Mucosa of descending colon (tissue), 3 donors: Measurements from ENCODE around the gene TRNAU1AP. TPM values are rescaled to one million over a fixed set of nuclear protein-coding genes. Genes with fewer than 3 reads are reported as not detected.

ENCODE experiments used
- ATAC-seq: fragments of 200-7000 bp; cut with Tn5 transposase; one replicate; pipeline ENCODE4 v1.9.1; 2020; ENCODE audit warnings: mild to moderate bottlenecking, moderate library complexity
- DNase-seq, 3 donors: peaks; one replicate each; pipeline ENCODE4 v3.0.0-alpha.2; 2020
- H3K36me3 ChIP-seq: fragments of 200-600 bp; one replicate; pipeline ENCODE4 v1.8.0; 2021; ENCODE audit warnings: low read depth, mild to moderate bottlenecking
- H3K4me1 ChIP-seq: fragments of 200-600 bp; one replicate; pipeline ENCODE4 v1.8.0; 2021; ENCODE audit warnings: low read depth, mild to moderate bottlenecking
- H3K4me3 ChIP-seq: fragments of 200-600 bp; one replicate; pipeline ENCODE4 v1.8.0; 2021; ENCODE audit warnings: mild to moderate bottlenecking
- H3K9me3 ChIP-seq: fragments of 200-600 bp; one replicate; pipeline ENCODE4 v1.8.0; 2021; ENCODE audit warnings: mild to moderate bottlenecking
- intact Hi-C, 2 donors: fragments of 100-400 bp; cut with DNase I in 1 of 2; cut with micrococcal nuclease in 1 of 2; formaldehyde crosslinking; loops; one replicate each; pipeline versions ENCODE4 v1.11.0 to v1.11.1; 2022; cut with DNase I, micrococcal nuclease
- long read RNA-seq, 2 donors: library from polyadenylated mRNA; unstranded; transcript quantifications; one replicate each; pipeline ENCODE4 v2.0.0, GENCODE V29; 2019 to 2021
- total RNA-seq, 3 donors: library from RNA; stranded (reverse); fragmentation: NEBNext Ultra II Directional in 2 of 3; extraction: Animal tissue kit (Norgen Biotek cat#: 25700) in 2 of 3; gene quantifications; one replicate each; pipeline versions ENCODE4 v1.2.1 to v1.2.4, GENCODE V29; 2021 to 2023
- TF ChIP-seq, protein P1 (sequence below): fragments of 200-600 bp; IDR thresholded peaks from one replicate; pipeline ENCODE4 v1.8.0; 2022; ENCODE audit warnings: antibody characterized with exemption, mild to moderate bottlenecking
- donor health status: DM: no; HTN: no; CAD: no; lungs with moderate emphysema.
- donor health status: DM: no; HTN: no; CAD: no.
- donor health status: DM: no; HTN: yes; CAD: no.

The TRNAU1AP gene
- 10 to 100 TPM; 13.1 to 20.9 (median 16.0) TPM for total RNA-seq
- long read RNA-seq, donor 1, partial matches to known transcripts, result 0 of 13 reads
- long read RNA-seq, donor 1, other reads (novel, unspliced or antisense), result 8 of 13 reads
- long read RNA-seq, donor 2, transcript TRNAU1AP-201 (9 exons, 1,799 nt), result major isoform, 13 of 24 reads
- long read RNA-seq, donor 2, partial matches to known transcripts, result 3 of 24 reads
- long read RNA-seq, donor 2, other reads (novel, unspliced or antisense), result 6 of 24 reads

DNA sequence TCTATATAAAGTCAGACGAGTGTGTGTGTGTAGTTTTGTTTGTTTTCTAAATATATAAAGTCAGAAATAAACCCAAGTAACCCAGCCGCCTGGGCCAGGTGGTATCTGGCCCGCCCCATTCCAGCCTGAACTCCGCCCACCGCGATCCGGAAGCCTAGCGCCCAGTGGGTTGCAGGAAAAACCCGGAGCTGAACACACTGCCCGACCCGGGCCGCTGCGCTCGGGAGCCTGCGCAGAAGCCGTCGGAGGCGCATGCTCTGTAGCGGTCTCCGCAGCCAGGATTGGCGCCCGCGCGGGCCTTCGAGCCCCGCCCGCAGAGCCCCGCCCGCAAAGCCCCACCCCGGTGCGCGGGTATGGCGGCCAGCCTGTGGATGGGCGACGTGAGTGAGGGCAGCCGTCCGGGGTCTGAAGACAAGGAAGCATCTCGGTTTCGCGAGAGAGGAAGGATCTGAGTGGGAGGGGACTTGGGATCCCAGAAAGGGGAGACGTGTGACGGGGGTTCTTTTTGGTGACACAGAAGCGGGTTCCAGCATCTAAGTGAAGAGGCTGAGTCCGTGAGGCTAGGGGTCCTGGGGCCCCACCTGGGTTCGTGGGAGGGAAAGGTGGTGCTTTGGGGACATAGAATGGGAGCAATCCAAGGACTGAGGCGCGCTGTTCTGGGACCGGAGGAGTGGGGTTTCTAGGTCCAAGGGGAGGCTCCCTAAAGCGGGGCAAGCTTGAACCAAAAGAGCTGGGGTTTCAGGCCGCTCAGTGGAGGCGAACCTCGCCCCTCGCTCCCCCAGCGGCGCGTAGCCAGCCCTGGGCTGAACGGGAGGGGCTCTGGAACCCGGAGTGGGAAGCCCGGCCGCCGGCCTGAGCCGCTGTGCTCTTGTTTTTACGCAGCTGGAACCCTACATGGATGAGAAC is at the start of gene TRNAU1AP:
Gene TRNAU1AP (plus strand): TSS at position 328 of the 906 bp plus-strand sequence. CDS start 26 bp downstream, at position 354.
- Histone ChIP-seq H3K36me3 (no peaks in the 10 kb centered on the region), H3K9me3 (no peaks in the 10 kb centered on the region), H3K4me3 (peak within 1 kb of the TSS; percentile 69), H3K4me1 (peaks cover 10% of the 10 kb centered on the region)
- intact Hi-C loops, result no loop called here
- TF ChIP-seq, protein P1, sequence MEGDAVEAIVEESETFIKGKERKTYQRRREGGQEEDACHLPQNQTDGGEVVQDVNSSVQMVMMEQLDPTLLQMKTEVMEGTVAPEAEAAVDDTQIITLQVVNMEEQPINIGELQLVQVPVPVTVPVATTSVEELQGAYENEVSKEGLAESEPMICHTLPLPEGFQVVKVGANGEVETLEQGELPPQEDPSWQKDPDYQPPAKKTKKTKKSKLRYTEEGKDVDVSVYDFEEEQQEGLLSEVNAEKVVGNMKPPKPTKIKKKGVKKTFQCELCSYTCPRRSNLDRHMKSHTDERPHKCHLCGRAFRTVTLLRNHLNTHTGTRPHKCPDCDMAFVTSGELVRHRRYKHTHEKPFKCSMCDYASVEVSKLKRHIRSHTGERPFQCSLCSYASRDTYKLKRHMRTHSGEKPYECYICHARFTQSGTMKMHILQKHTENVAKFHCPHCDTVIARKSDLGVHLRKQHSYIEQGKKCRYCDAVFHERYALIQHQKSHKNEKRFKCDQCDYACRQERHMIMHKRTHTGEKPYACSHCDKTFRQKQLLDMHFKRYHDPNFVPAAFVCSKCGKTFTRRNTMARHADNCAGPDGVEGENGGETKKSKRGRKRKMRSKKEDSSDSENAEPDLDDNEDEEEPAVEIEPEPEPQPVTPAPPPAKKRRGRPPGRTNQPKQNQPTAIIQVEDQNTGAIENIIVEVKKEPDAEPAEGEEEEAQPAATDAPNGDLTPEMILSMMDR, result no peak
- ATAC-seq (peak; percentile 98), DNase-seq (peak; percentile 98 to 99 (median 98))

DNA sequence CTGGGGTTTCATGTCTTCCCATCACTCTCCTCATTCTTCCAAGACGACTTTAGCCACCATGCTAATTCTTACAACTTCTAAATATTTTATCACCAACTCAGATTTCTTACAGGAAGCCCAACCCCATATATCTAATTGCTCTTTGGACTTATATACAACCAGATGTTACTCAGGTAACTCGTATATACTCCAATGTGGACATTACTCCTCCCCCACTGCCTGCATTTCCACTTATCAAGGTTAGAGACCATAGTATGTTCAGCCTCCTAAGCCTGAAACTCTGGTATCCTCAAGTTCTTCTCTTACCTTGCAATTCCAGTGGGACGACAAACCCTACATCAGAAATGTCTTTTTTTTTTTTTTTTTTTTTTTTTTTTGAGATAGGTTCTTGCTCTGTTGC is 49.8 kb upstream of the TRNAU1AP start:
- DNase-seq, result peak in 1 of 3 donors; percentile 61
- intact Hi-C loops, result no loop called here
- Histone ChIP-seq H3K9me3 (no peaks in the 10 kb centered on the region), H3K4me1 (peaks cover 14% of the 10 kb centered on the region), H3K4me3 (no peak overlapping the region), H3K36me3 (no peaks in the 10 kb centered on the region)
- TF ChIP-seq, protein P1, result no peak
- peak; percentile 55 for ATAC-seq

DNA sequence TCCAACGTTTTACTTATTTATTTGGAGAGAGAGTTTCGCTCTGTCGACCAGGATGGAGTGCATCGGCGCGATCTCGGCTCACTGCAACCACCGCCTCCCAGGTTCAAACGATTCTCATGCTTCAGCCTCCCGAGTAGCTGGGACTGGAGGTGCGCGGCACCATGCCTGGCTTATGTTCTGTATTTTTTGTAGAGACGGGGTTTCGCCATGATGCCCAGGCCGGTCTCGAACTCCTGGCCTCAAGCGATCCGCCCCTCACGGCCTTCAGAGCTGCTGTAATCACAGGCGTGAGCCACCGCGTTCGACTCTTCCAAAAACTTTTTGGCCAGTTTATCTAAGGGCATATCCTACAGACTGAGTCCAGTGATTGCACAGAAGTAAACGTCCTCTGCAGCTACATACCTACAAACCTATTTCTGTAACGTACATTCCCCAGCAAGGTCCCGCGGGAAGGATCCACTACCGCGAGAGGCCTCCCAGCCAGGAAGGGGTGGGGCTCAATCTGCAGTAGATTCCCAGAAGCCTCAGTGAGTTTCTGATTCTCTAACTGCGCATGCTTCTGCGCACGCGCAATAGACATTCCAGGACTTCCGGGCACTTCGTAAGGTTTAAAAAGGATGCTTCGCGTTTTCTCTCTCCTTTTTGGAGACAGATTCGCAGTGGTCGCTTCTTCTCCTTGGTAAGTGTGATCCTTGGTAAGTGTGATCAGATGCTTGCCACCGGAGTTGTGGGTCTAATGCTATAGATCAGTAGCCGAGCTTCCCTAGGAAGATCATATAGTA is 47.3 kb upstream of the TRNAU1AP start, which contains the start of gene RCC1:
Gene RCC1 (plus strand): TSS at position 638 of the 782 bp plus-strand sequence. CDS start 23,824 bp downstream, outside the sequence.
- peaks cover 37% of the 10 kb centered on the region for H3K4me1 ChIP-seq
- intact Hi-C loops, result no loop called here

DNA sequence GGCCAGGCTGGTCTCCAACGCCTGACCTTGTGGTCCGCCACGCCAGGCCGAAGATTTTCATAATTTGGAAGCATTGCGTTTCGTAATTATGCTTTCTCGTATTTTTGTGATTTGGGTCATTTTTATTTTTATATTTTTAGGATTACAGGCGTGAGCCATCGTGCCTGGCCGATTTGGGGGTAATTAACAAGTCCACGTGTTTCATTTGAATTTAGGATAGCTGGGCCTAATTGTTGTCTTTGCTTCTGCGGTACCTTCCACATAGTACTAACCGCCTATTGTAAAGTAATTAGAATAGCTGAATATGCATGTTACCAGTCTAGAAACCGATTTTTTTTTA is 46.0 kb upstream of the TRNAU1AP start:
- DNase-seq (no peak), ATAC-seq (no peak)
- TF ChIP-seq, protein P1, result no peak
- Histone ChIP-seq H3K9me3 (no peaks in the 10 kb centered on the region), H3K36me3 (peaks cover 6% of the 10 kb centered on the region), H3K4me3 (peak overlapping the region; percentile 70), H3K4me1 (peaks cover 42% of the 10 kb centered on the region)
- intact Hi-C loops, result no loop called here

More for the DNA sequence above, 47.3 kb upstream of the TRNAU1AP start, which contains the start of gene RCC1:
- H3K9me3 ChIP-seq, result no peaks in the 10 kb centered on the region
- peak; percentile 91 for ATAC-seq
- peaks cover 6% of the 10 kb centered on the region for H3K36me3 ChIP-seq
- H3K4me3 ChIP-seq, result peak within 1 kb of the TSS; percentile 70
- peak; percentile 96 to 97 (median 96) for DNase-seq
- TF ChIP-seq, protein P1, result peak; percentile 7

DNA sequence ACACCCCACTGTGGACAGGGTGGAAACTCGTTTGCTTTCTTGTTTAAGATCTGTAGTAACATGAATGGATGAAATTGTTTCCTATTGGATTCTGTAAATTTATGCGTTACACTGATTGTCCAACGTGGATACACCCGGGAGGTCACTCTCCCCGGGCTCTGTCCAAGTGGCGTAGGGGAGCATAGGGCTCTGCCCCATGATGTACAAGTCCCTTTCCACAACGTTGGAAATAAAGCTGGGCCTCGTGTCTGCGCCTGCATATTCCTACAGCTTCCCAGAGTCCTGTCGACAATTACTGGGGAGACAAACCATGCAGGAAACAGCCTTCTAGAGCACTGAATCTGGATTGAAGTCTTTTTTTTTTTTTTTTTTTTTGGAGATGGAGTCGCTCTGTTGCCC is 45.6 kb upstream of the TRNAU1AP start:
- TF ChIP-seq, protein P1, result no peak
- Histone ChIP-seq H3K9me3 (no peaks in the 10 kb centered on the region), H3K4me1 (peaks cover 44% of the 10 kb centered on the region), H3K36me3 (peaks cover 6% of the 10 kb centered on the region), H3K4me3 (peak overlapping the region; percentile 70)
- DNase-seq, result no peak
- no peak for ATAC-seq
- intact Hi-C loops, result no loop called here
